GM12891 (cell line): Measurements from ENCODE around the gene NCKAP5.

Source experiments
- PAX5 ChIP-seq: IDR thresholded peaks from 2 replicates; pipeline ENCODE4 v1.6.1; 2011; ENCODE audit warnings: low read length, moderate library complexity, mild to moderate bottlenecking; ENCODE audit not compliant: insufficient read depth, severe bottlenecking
- POLR2A ChIP-seq: IDR thresholded peaks from 2 replicates; pipeline ENCODE4 v1.6.1; 2011; ENCODE audit warnings: low read depth, low read length, control low read depth
- POLR2AphosphoS5 ChIP-seq: IDR thresholded peaks from 2 replicates; pipeline ENCODE4 v1.6.1; 2011; ENCODE audit warnings: low read depth, low read length, control low read depth
- POU2F2 ChIP-seq: IDR thresholded peaks from 2 replicates; pipeline ENCODE4 v1.6.1; 2011; ENCODE audit warnings: low read depth, mild to moderate bottlenecking, control low read depth, low read length, moderate library complexity
- SPI1 ChIP-seq: IDR thresholded peaks from 2 replicates; pipeline ENCODE4 v1.6.1; 2011; ENCODE audit warnings: low read depth, low read length, control low read depth
- TAF1 ChIP-seq: IDR thresholded peaks from 2 replicates; pipeline ENCODE4 v1.6.1; 2011; ENCODE audit warnings: low read depth, low read length, control low read depth

GRCh38 chr2:133360882-133361281, 207.4 kb downstream of the NCKAP5 start:
- TF ChIP-seq POLR2AphosphoS5 = no peak
- TF ChIP-seq POLR2A = no peak
- TF ChIP-seq TAF1 = no peak
- no peak for TF ChIP-seq SPI1
- TF ChIP-seq POU2F2 = no peak
- no peak for TF ChIP-seq PAX5
